Measurements from ENCODE around the gene SEMA5A. TPM values are rescaled to one million over a fixed set of nuclear protein-coding genes. Genes with fewer than 3 reads are reported as not detected.

The SEMA5A gene
- total RNA-seq, 1 experiment from 2014 or later: 9.3 TPM

DNA sequence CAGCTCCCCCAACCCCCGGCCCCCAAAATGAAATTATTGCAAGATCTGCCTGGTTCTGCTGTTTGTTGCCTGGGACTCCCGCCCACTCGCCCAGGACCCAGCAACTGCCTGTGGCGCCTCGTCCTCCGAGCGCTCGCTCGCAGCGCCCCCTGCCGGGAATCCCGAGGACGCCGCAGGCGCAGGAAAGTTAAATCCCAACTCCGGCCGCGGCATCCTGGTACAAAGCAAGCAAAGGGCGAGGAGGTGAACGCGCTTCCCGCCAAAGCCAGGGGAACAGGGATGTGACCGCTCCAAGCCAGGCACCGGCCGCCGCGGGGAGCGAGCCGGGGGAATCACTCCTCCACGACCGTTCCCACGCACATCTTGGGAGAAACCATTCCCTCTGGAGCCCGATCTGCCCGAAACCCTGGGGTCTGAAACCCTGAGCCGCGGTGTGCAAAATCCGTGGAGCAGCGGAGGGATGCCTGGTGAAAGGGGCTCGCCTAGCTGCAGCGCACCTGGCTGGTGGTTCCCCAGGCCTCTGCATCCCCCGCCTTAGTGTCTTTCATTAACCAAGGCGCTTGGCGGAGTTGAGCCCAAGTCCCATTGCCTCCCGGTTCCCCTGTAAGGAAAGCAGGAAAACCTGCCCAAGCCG is 1.3 kb downstream of the SEMA5A start (continued):
- TF ChIP-seq, protein P1, sequence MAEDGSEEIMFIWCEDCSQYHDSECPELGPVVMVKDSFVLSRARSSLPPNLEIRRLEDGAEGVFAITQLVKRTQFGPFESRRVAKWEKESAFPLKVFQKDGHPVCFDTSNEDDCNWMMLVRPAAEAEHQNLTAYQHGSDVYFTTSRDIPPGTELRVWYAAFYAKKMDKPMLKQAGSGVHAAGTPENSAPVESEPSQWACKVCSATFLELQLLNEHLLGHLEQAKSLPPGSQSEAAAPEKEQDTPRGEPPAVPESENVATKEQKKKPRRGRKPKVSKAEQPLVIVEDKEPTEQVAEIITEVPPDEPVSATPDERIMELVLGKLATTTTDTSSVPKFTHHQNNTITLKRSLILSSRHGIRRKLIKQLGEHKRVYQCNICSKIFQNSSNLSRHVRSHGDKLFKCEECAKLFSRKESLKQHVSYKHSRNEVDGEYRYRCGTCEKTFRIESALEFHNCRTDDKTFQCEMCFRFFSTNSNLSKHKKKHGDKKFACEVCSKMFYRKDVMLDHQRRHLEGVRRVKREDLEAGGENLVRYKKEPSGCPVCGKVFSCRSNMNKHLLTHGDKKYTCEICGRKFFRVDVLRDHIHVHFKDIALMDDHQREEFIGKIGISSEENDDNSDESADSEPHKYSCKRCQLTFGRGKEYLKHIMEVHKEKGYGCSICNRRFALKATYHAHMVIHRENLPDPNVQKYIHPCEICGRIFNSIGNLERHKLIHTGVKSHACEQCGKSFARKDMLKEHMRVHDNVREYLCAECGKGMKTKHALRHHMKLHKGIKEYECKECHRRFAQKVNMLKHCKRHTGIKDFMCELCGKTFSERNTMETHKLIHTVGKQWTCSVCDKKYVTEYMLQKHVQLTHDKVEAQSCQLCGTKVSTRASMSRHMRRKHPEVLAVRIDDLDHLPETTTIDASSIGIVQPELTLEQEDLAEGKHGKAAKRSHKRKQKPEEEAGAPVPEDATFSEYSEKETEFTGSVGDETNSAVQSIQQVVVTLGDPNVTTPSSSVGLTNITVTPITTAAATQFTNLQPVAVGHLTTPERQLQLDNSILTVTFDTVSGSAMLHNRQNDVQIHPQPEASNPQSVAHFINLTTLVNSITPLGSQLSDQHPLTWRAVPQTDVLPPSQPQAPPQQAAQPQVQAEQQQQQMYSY (CRISPR knock-in tag; IDR thresholded peaks at IDR 0.05): no peak
- TF ChIP-seq, protein P2, sequence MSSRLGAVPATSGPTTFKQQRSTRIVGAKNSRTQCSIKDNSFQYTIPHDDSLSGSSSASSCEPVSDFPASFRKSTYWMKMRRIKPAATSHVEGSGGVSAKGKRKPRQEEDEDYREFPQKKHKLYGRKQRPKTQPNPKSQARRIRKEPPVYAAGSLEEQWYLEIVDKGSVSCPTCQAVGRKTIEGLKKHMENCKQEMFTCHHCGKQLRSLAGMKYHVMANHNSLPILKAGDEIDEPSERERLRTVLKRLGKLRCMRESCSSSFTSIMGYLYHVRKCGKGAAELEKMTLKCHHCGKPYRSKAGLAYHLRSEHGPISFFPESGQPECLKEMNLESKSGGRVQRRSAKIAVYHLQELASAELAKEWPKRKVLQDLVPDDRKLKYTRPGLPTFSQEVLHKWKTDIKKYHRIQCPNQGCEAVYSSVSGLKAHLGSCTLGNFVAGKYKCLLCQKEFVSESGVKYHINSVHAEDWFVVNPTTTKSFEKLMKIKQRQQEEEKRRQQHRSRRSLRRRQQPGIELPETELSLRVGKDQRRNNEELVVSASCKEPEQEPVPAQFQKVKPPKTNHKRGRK (CRISPR knock-in tag; IDR thresholded peaks at IDR 0.05; ENCODE audit: borderline replicate concordance): no peak
- TF ChIP-seq, protein P3, sequence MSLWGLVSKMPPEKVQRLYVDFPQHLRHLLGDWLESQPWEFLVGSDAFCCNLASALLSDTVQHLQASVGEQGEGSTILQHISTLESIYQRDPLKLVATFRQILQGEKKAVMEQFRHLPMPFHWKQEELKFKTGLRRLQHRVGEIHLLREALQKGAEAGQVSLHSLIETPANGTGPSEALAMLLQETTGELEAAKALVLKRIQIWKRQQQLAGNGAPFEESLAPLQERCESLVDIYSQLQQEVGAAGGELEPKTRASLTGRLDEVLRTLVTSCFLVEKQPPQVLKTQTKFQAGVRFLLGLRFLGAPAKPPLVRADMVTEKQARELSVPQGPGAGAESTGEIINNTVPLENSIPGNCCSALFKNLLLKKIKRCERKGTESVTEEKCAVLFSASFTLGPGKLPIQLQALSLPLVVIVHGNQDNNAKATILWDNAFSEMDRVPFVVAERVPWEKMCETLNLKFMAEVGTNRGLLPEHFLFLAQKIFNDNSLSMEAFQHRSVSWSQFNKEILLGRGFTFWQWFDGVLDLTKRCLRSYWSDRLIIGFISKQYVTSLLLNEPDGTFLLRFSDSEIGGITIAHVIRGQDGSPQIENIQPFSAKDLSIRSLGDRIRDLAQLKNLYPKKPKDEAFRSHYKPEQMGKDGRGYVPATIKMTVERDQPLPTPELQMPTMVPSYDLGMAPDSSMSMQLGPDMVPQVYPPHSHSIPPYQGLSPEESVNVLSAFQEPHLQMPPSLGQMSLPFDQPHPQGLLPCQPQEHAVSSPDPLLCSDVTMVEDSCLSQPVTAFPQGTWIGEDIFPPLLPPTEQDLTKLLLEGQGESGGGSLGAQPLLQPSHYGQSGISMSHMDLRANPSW (CRISPR knock-in tag; conservative IDR thresholded peaks at IDR 0.05; ENCODE audit: low read depth): no peak
- no peak for TF ChIP-seq ZNF671 (CRISPR knock-in tag; IDR thresholded peaks at IDR 0.05)
- TF ChIP-seq NR1H2 (CRISPR knock-in tag; IDR thresholded peaks at IDR 0.05): no peak
- TF ChIP-seq, protein P4, sequence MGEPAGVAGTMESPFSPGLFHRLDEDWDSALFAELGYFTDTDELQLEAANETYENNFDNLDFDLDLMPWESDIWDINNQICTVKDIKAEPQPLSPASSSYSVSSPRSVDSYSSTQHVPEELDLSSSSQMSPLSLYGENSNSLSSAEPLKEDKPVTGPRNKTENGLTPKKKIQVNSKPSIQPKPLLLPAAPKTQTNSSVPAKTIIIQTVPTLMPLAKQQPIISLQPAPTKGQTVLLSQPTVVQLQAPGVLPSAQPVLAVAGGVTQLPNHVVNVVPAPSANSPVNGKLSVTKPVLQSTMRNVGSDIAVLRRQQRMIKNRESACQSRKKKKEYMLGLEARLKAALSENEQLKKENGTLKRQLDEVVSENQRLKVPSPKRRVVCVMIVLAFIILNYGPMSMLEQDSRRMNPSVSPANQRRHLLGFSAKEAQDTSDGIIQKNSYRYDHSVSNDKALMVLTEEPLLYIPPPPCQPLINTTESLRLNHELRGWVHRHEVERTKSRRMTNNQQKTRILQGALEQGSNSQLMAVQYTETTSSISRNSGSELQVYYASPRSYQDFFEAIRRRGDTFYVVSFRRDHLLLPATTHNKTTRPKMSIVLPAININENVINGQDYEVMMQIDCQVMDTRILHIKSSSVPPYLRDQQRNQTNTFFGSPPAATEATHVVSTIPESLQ (CRISPR knock-in tag; IDR thresholded peaks at IDR 0.05): no peak
- TF ChIP-seq, protein P5, sequence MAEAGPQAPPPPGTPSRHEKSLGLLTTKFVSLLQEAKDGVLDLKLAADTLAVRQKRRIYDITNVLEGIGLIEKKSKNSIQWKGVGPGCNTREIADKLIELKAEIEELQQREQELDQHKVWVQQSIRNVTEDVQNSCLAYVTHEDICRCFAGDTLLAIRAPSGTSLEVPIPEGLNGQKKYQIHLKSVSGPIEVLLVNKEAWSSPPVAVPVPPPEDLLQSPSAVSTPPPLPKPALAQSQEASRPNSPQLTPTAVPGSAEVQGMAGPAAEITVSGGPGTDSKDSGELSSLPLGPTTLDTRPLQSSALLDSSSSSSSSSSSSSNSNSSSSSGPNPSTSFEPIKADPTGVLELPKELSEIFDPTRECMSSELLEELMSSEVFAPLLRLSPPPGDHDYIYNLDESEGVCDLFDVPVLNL (CRISPR knock-in tag; IDR thresholded peaks at IDR 0.05; ENCODE audit: borderline replicate concordance, low read depth): peak; percentile 53; the same call in 1 of the 2 replicates
- TF ChIP-seq TP53 (CRISPR knock-in tag; IDR thresholded peaks at IDR 0.05): no peak
- TF ChIP-seq, protein P6, sequence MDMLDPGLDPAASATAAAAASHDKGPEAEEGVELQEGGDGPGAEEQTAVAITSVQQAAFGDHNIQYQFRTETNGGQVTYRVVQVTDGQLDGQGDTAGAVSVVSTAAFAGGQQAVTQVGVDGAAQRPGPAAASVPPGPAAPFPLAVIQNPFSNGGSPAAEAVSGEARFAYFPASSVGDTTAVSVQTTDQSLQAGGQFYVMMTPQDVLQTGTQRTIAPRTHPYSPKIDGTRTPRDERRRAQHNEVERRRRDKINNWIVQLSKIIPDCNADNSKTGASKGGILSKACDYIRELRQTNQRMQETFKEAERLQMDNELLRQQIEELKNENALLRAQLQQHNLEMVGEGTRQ (CRISPR knock-in tag; IDR thresholded peaks at IDR 0.05): no peak
- TF ChIP-seq, protein P7, sequence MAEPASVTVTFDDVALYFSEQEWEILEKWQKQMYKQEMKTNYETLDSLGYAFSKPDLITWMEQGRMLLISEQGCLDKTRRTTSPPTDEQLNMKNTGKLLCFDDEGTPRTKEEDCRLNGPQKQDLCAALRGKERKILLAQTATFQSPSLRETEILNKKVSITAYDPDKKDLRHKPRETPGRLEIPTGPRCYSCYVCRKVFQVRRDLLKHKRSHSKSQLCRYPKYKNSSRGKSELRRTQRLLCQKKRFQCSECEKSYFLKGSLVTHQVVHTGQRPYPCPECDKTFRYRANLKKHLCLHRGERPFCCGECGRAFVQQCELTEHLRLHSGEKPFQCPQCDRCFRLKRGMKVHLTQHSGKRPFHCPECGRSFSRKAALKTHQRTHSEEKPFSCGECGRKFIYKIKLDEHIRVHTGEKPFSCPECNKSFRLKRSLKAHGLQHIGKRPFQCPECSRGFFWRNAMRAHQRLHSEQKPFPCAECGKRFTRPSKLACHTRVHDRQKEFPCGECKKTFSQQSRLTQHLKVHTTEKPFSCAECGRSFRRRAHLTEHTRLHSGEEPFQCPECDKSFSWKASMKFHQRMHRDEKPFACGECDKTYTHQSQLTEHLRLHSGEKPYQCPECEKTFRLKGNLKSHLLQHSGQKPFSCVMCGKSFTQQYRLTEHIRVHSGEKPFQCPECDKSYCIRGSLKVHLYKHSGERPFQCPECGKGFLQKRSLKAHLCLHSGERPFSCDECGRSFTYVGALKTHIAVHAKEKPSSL (CRISPR knock-in tag; conservative IDR thresholded peaks at IDR 0.05): no peak
- no peak for TF ChIP-seq SOX15 (CRISPR knock-in tag; IDR thresholded peaks at IDR 0.05)
- TF ChIP-seq, protein P8, sequence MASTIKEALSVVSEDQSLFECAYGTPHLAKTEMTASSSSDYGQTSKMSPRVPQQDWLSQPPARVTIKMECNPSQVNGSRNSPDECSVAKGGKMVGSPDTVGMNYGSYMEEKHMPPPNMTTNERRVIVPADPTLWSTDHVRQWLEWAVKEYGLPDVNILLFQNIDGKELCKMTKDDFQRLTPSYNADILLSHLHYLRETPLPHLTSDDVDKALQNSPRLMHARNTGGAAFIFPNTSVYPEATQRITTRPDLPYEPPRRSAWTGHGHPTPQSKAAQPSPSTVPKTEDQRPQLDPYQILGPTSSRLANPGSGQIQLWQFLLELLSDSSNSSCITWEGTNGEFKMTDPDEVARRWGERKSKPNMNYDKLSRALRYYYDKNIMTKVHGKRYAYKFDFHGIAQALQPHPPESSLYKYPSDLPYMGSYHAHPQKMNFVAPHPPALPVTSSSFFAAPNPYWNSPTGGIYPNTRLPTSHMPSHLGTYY (CRISPR knock-in tag; IDR thresholded peaks at IDR 0.05): no peak
- no peak for TF ChIP-seq MXD4 (CRISPR knock-in tag; IDR thresholded peaks at IDR 0.05; ENCODE audit: borderline replicate concordance)
- TF ChIP-seq HMGA2 (CRISPR knock-in tag; IDR thresholded peaks at IDR 0.05): no peak
- TF ChIP-seq ZNF416 (CRISPR knock-in tag; IDR thresholded peaks at IDR 0.05): no peak
- TF ChIP-seq, protein P9, sequence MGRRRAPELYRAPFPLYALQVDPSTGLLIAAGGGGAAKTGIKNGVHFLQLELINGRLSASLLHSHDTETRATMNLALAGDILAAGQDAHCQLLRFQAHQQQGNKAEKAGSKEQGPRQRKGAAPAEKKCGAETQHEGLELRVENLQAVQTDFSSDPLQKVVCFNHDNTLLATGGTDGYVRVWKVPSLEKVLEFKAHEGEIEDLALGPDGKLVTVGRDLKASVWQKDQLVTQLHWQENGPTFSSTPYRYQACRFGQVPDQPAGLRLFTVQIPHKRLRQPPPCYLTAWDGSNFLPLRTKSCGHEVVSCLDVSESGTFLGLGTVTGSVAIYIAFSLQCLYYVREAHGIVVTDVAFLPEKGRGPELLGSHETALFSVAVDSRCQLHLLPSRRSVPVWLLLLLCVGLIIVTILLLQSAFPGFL (CRISPR knock-in tag; IDR thresholded peaks at IDR 0.05; ENCODE audit: borderline replicate concordance): no peak
- TF ChIP-seq FOXJ3 (CRISPR knock-in tag; IDR thresholded peaks at IDR 0.05; ENCODE audit: borderline replicate concordance): no peak
- no peak for TF ChIP-seq KAT7 (CRISPR knock-in tag; IDR thresholded peaks at IDR 0.05; ENCODE audit: borderline replicate concordance)
- TF ChIP-seq CREM (CRISPR knock-in tag; IDR thresholded peaks at IDR 0.05): no peak; the same call in 1 of the 2 replicates
- TF ChIP-seq EMX1 (CRISPR knock-in tag; IDR thresholded peaks at IDR 0.05): no peak
- no peak for TF ChIP-seq TEAD1 (CRISPR knock-in tag; IDR thresholded peaks at IDR 0.05)

Measured in WTC11 (cell line).